ENCODE results near the gene COL12A1.

- TF ChIP-seq CTCF (IDR thresholded peaks at IDR 0.05; ENCODE audit: borderline replicate concordance, extremely low read depth, low read length, poor library complexity, severe bottlenecking) (no peak), EZH2 (IDR thresholded peaks at IDR 0.05; ENCODE audit: borderline replicate concordance, low read depth, low read length, severe bottlenecking) (no peak)
Observed at GRCh38 chr6:75041381-75041780, 164.5 kb downstream of the COL12A1 start.
